ENCODE measurements around the gene SHROOM3. TPM values are rescaled to one million over a fixed set of nuclear protein-coding genes. Genes with fewer than 3 reads are reported as not detected.

Gene SHROOM3
- total RNA-seq, 2 donors from 2014 or later = 18.1 to 21.8 TPM

GRCh38 chr4:76610751-76611547 is 175.9 kb downstream of the SHROOM3 start:
- Mint-ChIP-seq H3K4me3 (peak overlapping the region; percentile 20), H3K27ac (peak overlapping the region; percentile 83), H3K27me3 (ENCODE audit: insufficient read depth) (peaks cover 3% of the 10 kb centered on the region), H3K36me3 (ENCODE audit: low read depth) (no peaks in the 10 kb centered on the region), H3K4me1 (peaks cover 41% of the 10 kb centered on the region), H3K9me3 (no peaks in the 10 kb centered on the region)
- DNase-seq = peak; percentile 58
- no peaks in the 10 kb centered on the region for H3K9me3 ChIP-seq (ENCODE audit: control insufficient read depth, low read length)
- H3K27ac ChIP-seq (ENCODE audit: low read depth, low read length) = no peak overlapping the region
- H3K27me3 ChIP-seq (ENCODE audit: control insufficient read depth, insufficient read depth, low read length, poor library complexity, severe bottlenecking) = no peaks in the 10 kb centered on the region
- H3K4me1 ChIP-seq (ENCODE audit: control insufficient read depth, insufficient read depth, low read length) = peaks cover 20% of the 10 kb centered on the region
- H3K9ac ChIP-seq (ENCODE audit: extremely low read depth, low read length, poor library complexity, severe bottlenecking) = no peak overlapping the region
- no peak overlapping the region for H3K4me3 ChIP-seq (ENCODE audit: low read length)
- no peaks in the 10 kb centered on the region for H3K36me3 ChIP-seq (ENCODE audit: control insufficient read depth, insufficient read depth, low read length)
- TF ChIP-seq CTCF (conservative IDR thresholded peaks at IDR 0.05) = no peak
- 52 to 56% methylated on average over 6 to 8 of the region's 8 CpGs for WGBS, 2 experiments (ENCODE audit: insufficient coverage in 1 of 2, insufficient read length in 1 of 2)

- H3K4me1 Mint-ChIP-seq = peaks cover 41% of the 10 kb centered on the region
- Histone ChIP-seq H3K9ac (ENCODE audit: extremely low read depth, low read length, poor library complexity, severe bottlenecking) (no peak overlapping the region), H3K36me3 (ENCODE audit: control insufficient read depth, insufficient read depth, low read length) (no peaks in the 10 kb centered on the region), H3K27ac (ENCODE audit: low read depth, low read length) (no peak overlapping the region), H3K27me3 (ENCODE audit: control insufficient read depth, insufficient read depth, low read length, poor library complexity, severe bottlenecking) (no peaks in the 10 kb centered on the region), H3K4me3 (ENCODE audit: low read length) (no peak overlapping the region), H3K9me3 (ENCODE audit: control insufficient read depth, low read length) (no peaks in the 10 kb centered on the region), H3K4me1 (ENCODE audit: control insufficient read depth, insufficient read depth, low read length) (peaks cover 20% of the 10 kb centered on the region)
- H3K9me3 Mint-ChIP-seq = no peaks in the 10 kb centered on the region
- no peaks in the 10 kb centered on the region for H3K36me3 Mint-ChIP-seq (ENCODE audit: low read depth)
- DNase-seq = no peak
- peaks cover 3% of the 10 kb centered on the region for H3K27me3 Mint-ChIP-seq (ENCODE audit: insufficient read depth)
- H3K27ac Mint-ChIP-seq = no peak overlapping the region
- TF ChIP-seq CTCF (conservative IDR thresholded peaks at IDR 0.05) = no peak
- WGBS, 2 experiments (ENCODE audit: insufficient coverage in 1 of 2, insufficient read length in 1 of 2) = 87 to 93% methylated on average over 5 to 6 of the region's 6 CpGs
- no peak overlapping the region for H3K4me3 Mint-ChIP-seq
Measured at GRCh38 chr4:76611616-76612207, 176.7 kb downstream of the SHROOM3 start.

- Mint-ChIP-seq H3K27ac (no peak overlapping the region), H3K27me3 (ENCODE audit: insufficient read depth) (peaks cover 3% of the 10 kb centered on the region), H3K4me3 (no peak overlapping the region), H3K9me3 (no peaks in the 10 kb centered on the region), H3K4me1 (peaks cover 29% of the 10 kb centered on the region), H3K36me3 (ENCODE audit: low read depth) (no peaks in the 10 kb centered on the region)
- no peak for DNase-seq
- Histone ChIP-seq H3K4me1 (ENCODE audit: control insufficient read depth, insufficient read depth, low read length) (peaks cover 17% of the 10 kb centered on the region), H3K27me3 (ENCODE audit: control insufficient read depth, insufficient read depth, low read length, poor library complexity, severe bottlenecking) (no peaks in the 10 kb centered on the region), H3K9me3 (ENCODE audit: control insufficient read depth, low read length) (no peaks in the 10 kb centered on the region), H3K9ac (ENCODE audit: extremely low read depth, low read length, poor library complexity, severe bottlenecking) (no peak overlapping the region), H3K4me3 (ENCODE audit: low read length) (no peak overlapping the region), H3K36me3 (ENCODE audit: control insufficient read depth, insufficient read depth, low read length) (no peaks in the 10 kb centered on the region), H3K27ac (ENCODE audit: low read depth, low read length) (no peak overlapping the region)
- no peak for TF ChIP-seq CTCF (conservative IDR thresholded peaks at IDR 0.05)
Measured at GRCh38 chr4:76614589-76614988, 179.6 kb downstream of the SHROOM3 start.

Data from endodermal cell (in vitro differentiated cells).